Measurements from ENCODE around the gene DOCK9. TPM values are rescaled to one million over a fixed set of nuclear protein-coding genes. Genes with fewer than 3 reads are reported as not detected.

DOCK9 gene
- total and polyA plus RNA-seq, 4 donors, result 48.8 to 193 (median 133) TPM

DNA sequence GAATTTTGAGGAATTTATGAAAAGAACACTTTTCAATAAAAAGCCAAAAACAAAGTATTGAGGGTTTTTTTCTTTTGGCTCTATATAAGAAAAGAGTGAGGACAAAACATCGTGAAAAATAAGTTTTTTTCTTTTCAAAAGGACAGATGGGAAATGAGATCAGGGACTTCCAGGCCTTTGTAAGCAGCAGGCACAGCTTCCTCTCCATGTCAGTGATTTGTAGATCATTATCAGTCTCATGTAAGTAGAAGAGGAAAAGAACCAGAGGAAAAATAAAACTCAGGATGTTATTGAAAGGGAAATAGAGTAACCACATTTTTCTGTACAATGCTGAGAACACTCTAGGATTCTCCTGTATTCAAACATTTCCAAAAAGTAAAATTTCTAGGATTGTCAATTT, 29.9 kb downstream of the DOCK9 start:
- whole genome bisulfite sequencing, 2 donors, result 5 to 36% methylated on average over 1 of the region's 1 CpG
- no peak overlapping the region for H3K9ac ChIP-seq (ENCODE audit: insufficient read depth in 1 of 2, low read length in 2 of 2)
- TF ChIP-seq, protein P1, sequence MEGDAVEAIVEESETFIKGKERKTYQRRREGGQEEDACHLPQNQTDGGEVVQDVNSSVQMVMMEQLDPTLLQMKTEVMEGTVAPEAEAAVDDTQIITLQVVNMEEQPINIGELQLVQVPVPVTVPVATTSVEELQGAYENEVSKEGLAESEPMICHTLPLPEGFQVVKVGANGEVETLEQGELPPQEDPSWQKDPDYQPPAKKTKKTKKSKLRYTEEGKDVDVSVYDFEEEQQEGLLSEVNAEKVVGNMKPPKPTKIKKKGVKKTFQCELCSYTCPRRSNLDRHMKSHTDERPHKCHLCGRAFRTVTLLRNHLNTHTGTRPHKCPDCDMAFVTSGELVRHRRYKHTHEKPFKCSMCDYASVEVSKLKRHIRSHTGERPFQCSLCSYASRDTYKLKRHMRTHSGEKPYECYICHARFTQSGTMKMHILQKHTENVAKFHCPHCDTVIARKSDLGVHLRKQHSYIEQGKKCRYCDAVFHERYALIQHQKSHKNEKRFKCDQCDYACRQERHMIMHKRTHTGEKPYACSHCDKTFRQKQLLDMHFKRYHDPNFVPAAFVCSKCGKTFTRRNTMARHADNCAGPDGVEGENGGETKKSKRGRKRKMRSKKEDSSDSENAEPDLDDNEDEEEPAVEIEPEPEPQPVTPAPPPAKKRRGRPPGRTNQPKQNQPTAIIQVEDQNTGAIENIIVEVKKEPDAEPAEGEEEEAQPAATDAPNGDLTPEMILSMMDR (IDR thresholded peaks at IDR 0.05; ENCODE audit: control extremely low read depth, extremely low read depth), result no peak

DNA sequence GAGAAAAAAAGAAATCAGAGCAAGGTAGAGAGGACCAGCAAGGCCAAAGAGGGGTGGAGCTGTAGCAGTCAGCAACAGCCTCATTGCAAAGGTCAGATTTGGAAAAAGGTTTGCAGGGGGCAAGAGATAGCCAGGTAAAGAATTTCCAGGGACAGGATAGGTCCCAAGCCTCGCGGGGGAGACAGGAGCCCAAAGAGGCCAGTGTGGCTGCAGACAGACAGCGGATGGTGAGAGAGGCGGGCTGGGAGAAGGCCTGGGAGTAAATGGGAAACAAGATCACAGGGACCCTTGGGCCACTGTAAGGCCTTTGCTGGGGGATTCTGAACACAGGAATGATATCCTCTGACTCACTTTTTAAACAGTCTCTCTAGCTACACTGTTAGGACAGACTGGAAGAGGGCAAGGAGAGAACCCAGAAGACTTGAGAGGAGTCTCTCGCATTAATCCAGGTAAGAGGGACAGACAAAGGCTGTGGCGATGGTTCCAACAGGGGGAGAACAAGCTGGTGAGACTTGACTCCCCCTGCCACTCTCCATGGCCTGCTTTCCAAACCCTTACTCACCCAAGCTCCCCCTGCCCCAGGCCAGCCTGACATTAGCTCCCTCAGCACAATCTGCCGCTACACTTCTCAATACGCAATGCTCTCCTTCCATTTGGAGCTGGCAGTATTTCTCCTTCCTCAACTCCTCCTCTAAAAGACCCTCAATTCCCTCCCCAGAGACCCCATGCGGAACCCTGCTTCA, 31.8 kb downstream of the DOCK9 start:
- Histone ChIP-seq H3K9ac (ENCODE audit: insufficient read depth in 1 of 2, low read length in 2 of 2) (no peak overlapping the region), H3K4me3 (no peak overlapping the region), H3K9me3 (ENCODE audit: control insufficient read depth in 4 of 4, insufficient read depth in 3 of 4, low read length in 3 of 4) (no peaks in the 10 kb centered on the region), H3K27ac (ENCODE audit: low read depth in 1 of 2, low read length in 1 of 2) (no peak overlapping the region), H3K36me3 (ENCODE audit: control insufficient read depth in 4 of 4, insufficient read depth in 4 of 4, low read length in 4 of 4) (peaks cover 0 to 1% (median 0%) of the 10 kb centered on the region in 4 donors), H3K27me3 (ENCODE audit: control insufficient read depth in 3 of 3, insufficient read depth in 3 of 3, low read length in 2 of 3) (no peaks in the 10 kb centered on the region), H3K4me1 (ENCODE audit: control insufficient read depth in 5 of 5, insufficient read depth in 5 of 5, low read length in 5 of 5) (peaks cover 0 to 15% (median 4%) of the 10 kb centered on the region in 5 donors)
- ATAC-seq (ENCODE audit: insufficient read depth, low FRiP score) (no peak), DNase-seq (no peak)
- 96 to 98% methylated on average over 9 of the region's 9 CpGs for WGBS, 2 donors
- TF ChIP-seq, protein P1 (IDR thresholded peaks at IDR 0.05; ENCODE audit: control extremely low read depth, extremely low read depth), result no peak

More for the DNA sequence above, 29.9 kb downstream of the DOCK9 start:
- Histone ChIP-seq H3K27me3 (ENCODE audit: control insufficient read depth in 3 of 3, insufficient read depth in 3 of 3, low read length in 2 of 3) (no peaks in the 10 kb centered on the region), H3K4me1 (ENCODE audit: control insufficient read depth in 5 of 5, insufficient read depth in 5 of 5, low read length in 5 of 5) (peaks cover 0 to 15% (median 3%) of the 10 kb centered on the region in 5 donors), H3K4me3 (no peak overlapping the region), H3K9me3 (ENCODE audit: control insufficient read depth in 4 of 4, insufficient read depth in 3 of 4, low read length in 3 of 4) (no peaks in the 10 kb centered on the region), H3K36me3 (ENCODE audit: control insufficient read depth in 4 of 4, insufficient read depth in 4 of 4, low read length in 4 of 4) (peaks cover 0 to 3% (median 0%) of the 10 kb centered on the region in 4 donors), H3K27ac (ENCODE audit: low read depth in 1 of 2, low read length in 1 of 2) (no peak overlapping the region)
- no peak for ATAC-seq (ENCODE audit: insufficient read depth, low FRiP score)
- no peak for DNase-seq

DNA sequence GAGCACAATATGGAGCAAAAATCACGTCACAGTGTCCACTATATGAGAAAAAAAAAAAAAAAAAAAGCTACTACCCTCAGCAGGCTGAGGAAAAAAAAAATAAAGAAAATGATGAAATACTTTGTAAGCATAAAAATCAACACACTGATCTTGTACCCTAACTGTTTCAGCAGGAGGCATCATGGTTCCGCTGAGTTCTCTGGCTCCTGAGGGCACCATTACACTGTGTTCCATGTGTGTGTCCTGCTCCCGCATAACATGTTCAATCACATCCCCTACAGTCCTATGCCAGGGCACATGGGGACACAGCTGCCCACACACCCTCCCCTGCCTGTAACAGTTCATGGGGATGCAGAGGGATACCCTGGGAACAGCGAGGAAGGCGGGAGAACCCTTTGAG, 33.5 kb downstream of the DOCK9 start:
- Histone ChIP-seq H3K36me3 (ENCODE audit: control insufficient read depth in 4 of 4, insufficient read depth in 4 of 4, low read length in 4 of 4) (no peaks in the 10 kb centered on the region), H3K9ac (ENCODE audit: insufficient read depth in 1 of 2, low read length in 2 of 2) (no peak overlapping the region), H3K27me3 (ENCODE audit: control insufficient read depth in 3 of 3, insufficient read depth in 3 of 3, low read length in 2 of 3) (no peaks in the 10 kb centered on the region), H3K4me3 (no peak overlapping the region), H3K27ac (ENCODE audit: low read depth in 1 of 2, low read length in 1 of 2) (no peak overlapping the region), H3K9me3 (ENCODE audit: control insufficient read depth in 4 of 4, insufficient read depth in 3 of 4, low read length in 3 of 4) (no peaks in the 10 kb centered on the region), H3K4me1 (ENCODE audit: control insufficient read depth in 5 of 5, insufficient read depth in 5 of 5, low read length in 5 of 5) (peaks cover 0 to 14% (median 6%) of the 10 kb centered on the region in 5 donors)
- ATAC-seq (ENCODE audit: insufficient read depth, low FRiP score) (no peak), DNase-seq (no peak)
- TF ChIP-seq, protein P1 (IDR thresholded peaks at IDR 0.05; ENCODE audit: control extremely low read depth, extremely low read depth), result no peak
- 85 to 89% methylated on average over 5 of the region's 5 CpGs for WGBS, 2 donors

All from lung (tissue), 12 donors.